Cerebellar cortex (tissue), 1 donor: ENCODE results near the gene ITPRIP.

Experiments used
- DNase-seq: peaks from one replicate; pipeline ENCODE4 v3.0.0-alpha.2; 2015; ENCODE audit warnings: low spot score

Gene ITPRIP

GRCh38 chr10:104307576-104308438 lies 30.5 kb downstream of the ITPRIP start:
- DNase-seq, result no peak

- no peak for DNase-seq
These were observed 31.4 kb downstream of the ITPRIP start for GRCh38 chr10:104306897-104307296.

- no peak for DNase-seq
These were observed 33.3 kb downstream of the ITPRIP start for GRCh38 chr10:104304927-104305326.

GRCh38 chr10:104304356-104304745 lies 33.9 kb downstream of the ITPRIP start:
- no peak for DNase-seq

GRCh38 chr10:104303594-104304355 lies 34.5 kb downstream of the ITPRIP start:
- DNase-seq, result no peak

GRCh38 chr10:104301907-104302690 lies 36.2 kb downstream of the ITPRIP start:
- no peak for DNase-seq

GRCh38 chr10:104300736-104301292 lies 37.5 kb downstream of the ITPRIP start:
- DNase-seq, result peak; percentile 90

- no peak for DNase-seq
These were observed 38.1 kb downstream of the ITPRIP start for GRCh38 chr10:104300002-104300735.

- no peak for DNase-seq
These were observed 39.0 kb downstream of the ITPRIP start for GRCh38 chr10:104299031-104299904.

- DNase-seq, result peak; percentile 22
These were observed 40.3 kb downstream of the ITPRIP start for GRCh38 chr10:104297697-104298660.

- no peak for DNase-seq
These were observed 41.4 kb downstream of the ITPRIP start for GRCh38 chr10:104296687-104297436.

GRCh38 chr10:104293781-104294321 lies 44.4 kb downstream of the ITPRIP start:
- no peak for DNase-seq

- DNase-seq, result no peak
These were observed 45.3 kb downstream of the ITPRIP start for GRCh38 chr10:104293011-104293410.

- peak; percentile 90 for DNase-seq
These were observed 46.8 kb downstream of the ITPRIP start for GRCh38 chr10:104291439-104291951.

GRCh38 chr10:104288355-104288754 lies 49.9 kb downstream of the ITPRIP start:
- no peak for DNase-seq

- DNase-seq, result no peak
These were observed 51.3 kb downstream of the ITPRIP start for GRCh38 chr10:104286939-104287338.

- DNase-seq, result no peak
These were observed 53.4 kb downstream of the ITPRIP start for GRCh38 chr10:104284846-104285245.

GRCh38 chr10:104281694-104282093 lies 56.6 kb downstream of the ITPRIP start:
- no peak for DNase-seq
